Endothelial cell (in vitro differentiated cells): Measurements from ENCODE around the gene CIART. TPM values are rescaled to one million over a fixed set of nuclear protein-coding genes. Genes with fewer than 3 reads are reported as not detected.

Experiments used
- DNase-seq: peaks from one replicate; pipeline ENCODE4 v3.0.0; 2021; ENCODE audit warnings: low spot score
- H3K27ac Mint-ChIP-seq: one replicate; pipeline ENCODE4 v1.8.0; 2021; ENCODE audit warnings: mixed read lengths, inconsistent platforms; ENCODE audit not compliant: unreplicated experiment
- H3K27me3 Mint-ChIP-seq: one replicate; pipeline ENCODE4 v1.8.0; 2021; ENCODE audit warnings: mild to moderate bottlenecking, moderate library complexity, mixed read lengths, inconsistent platforms; ENCODE audit not compliant: unreplicated experiment
- H3K36me3 Mint-ChIP-seq: one replicate; pipeline ENCODE4 v1.8.0; 2021; ENCODE audit warnings: mild to moderate bottlenecking, low read depth, mixed read lengths, inconsistent platforms; ENCODE audit not compliant: unreplicated experiment
- H3K4me1 Mint-ChIP-seq: one replicate; pipeline ENCODE4 v1.8.0; 2021; ENCODE audit warnings: mild to moderate bottlenecking, mixed read lengths, inconsistent platforms; ENCODE audit not compliant: unreplicated experiment
- H3K4me3 Mint-ChIP-seq: one replicate; pipeline ENCODE4 v1.8.0; 2021; ENCODE audit warnings: mild to moderate bottlenecking, mixed read lengths, inconsistent platforms; ENCODE audit not compliant: unreplicated experiment
- H3K9me3 Mint-ChIP-seq: one replicate; pipeline ENCODE4 v1.8.0; 2021; ENCODE audit warnings: mixed read lengths, inconsistent platforms; ENCODE audit not compliant: unreplicated experiment
- total RNA-seq: library from RNA; stranded (reverse); fragmentation: NEBNext Ultra II Directional; extraction: Animal tissue kit (Norgen Biotek cat#: 25700); gene quantifications from one replicate; pipeline ENCODE4 v1.2.1, GENCODE V29; 2021; ENCODE audit not compliant: unreplicated experiment
- TF ChIP-seq, protein P1 (sequence below): fragments of 200-600 bp; sonication (generic); IDR thresholded peaks from one replicate; pipeline ENCODE4 v1.5.0; 2021; ENCODE audit warnings: antibody characterized with exemption; ENCODE audit not compliant: unreplicated experiment

Gene CIART
- total RNA-seq, 1 donor from 2014 or later, result 9.1 TPM

DNA sequence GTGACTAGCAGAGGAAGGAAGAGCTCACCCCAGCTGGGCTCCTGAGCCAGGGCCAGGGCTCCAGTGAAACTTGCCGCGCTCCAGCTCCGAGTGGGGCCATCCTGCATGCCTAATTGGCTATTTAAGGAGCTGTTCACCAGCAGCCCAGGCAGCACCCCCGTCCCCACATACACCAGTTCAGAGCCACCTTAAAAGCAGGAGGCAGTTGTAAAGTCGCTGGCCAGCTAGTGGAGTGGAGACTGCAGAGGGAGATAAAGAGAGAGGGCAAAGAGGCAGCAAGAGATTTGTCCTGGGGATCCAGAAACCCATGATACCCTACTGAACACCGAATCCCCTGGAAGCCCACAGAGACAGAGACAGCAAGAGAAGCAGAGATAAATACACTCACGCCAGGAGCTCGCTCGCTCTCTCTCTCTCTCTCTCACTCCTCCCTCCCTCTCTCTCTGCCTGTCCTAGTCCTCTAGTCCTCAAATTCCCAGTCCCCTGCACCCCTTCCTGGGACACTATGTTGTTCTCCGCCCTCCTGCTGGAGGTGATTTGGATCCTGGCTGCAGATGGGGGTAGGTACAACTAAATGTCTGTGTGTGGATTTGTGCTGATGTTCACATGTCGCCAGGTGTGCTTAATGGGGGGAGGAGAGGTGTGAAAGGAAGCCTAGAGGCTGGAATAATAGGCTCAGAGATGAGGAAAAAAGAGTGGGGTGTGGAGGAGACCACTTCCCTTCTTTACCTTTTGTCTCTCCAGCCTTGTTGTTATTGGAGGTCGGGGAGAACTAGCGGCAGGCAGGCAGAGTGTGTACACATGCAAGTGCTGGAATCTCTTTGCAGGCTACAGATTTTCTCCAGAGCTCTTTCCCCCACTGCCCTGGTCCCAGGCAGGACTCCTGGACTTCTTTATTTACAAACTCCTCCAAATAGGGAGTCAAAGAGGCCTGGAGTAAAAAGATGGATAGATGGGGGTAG lies 24.4 kb upstream of the CIART start, which contains the start of gene CA14:
Gene CA14, plus strand, starts transcription at position 151 of the 962 bp plus-strand sequence. Its CDS starts 355 bp downstream, at position 506.
- TF ChIP-seq, protein P1, sequence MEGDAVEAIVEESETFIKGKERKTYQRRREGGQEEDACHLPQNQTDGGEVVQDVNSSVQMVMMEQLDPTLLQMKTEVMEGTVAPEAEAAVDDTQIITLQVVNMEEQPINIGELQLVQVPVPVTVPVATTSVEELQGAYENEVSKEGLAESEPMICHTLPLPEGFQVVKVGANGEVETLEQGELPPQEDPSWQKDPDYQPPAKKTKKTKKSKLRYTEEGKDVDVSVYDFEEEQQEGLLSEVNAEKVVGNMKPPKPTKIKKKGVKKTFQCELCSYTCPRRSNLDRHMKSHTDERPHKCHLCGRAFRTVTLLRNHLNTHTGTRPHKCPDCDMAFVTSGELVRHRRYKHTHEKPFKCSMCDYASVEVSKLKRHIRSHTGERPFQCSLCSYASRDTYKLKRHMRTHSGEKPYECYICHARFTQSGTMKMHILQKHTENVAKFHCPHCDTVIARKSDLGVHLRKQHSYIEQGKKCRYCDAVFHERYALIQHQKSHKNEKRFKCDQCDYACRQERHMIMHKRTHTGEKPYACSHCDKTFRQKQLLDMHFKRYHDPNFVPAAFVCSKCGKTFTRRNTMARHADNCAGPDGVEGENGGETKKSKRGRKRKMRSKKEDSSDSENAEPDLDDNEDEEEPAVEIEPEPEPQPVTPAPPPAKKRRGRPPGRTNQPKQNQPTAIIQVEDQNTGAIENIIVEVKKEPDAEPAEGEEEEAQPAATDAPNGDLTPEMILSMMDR, result no peak
- Mint-ChIP-seq H3K4me3 (peak within 1 kb of the TSS; percentile 84), H3K4me1 (peaks cover 65% of the 10 kb centered on the region), H3K27ac (peak within 1 kb of the TSS; percentile 85), H3K27me3 (peaks cover 13% of the 10 kb centered on the region), H3K36me3 (peaks cover 10% of the 10 kb centered on the region), H3K9me3 (no peaks in the 10 kb centered on the region)
- peak; percentile 40 for DNase-seq

DNA sequence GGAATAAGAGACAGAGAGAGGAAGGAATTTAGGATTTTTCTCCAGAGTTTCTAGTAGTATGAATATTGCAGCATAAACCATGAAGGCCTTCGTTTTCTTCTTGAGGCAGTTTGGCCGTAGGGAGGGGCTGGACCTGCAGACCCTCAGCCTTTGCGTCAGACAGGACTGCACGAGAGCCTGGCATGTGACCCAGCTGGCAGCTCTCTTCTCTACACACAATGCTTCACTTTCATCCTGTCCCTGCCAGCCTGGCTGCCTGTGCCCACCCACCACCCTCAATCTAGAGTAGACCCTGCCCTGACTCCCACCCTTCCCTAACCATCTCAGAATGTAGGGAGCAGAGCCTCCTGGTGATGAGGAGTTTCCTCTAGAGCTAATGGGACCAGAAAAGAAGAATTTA lies 23.1 kb upstream of the CIART start:
- H3K9me3 Mint-ChIP-seq, result no peaks in the 10 kb centered on the region
- peaks cover 13% of the 10 kb centered on the region for H3K27me3 Mint-ChIP-seq
- H3K4me3 Mint-ChIP-seq, result peak overlapping the region; percentile 84
- no peak for DNase-seq
- TF ChIP-seq, protein P1, result no peak
- H3K36me3 Mint-ChIP-seq, result peaks cover 10% of the 10 kb centered on the region
- H3K27ac Mint-ChIP-seq, result peak overlapping the region; percentile 81
- peaks cover 72% of the 10 kb centered on the region for H3K4me1 Mint-ChIP-seq

DNA sequence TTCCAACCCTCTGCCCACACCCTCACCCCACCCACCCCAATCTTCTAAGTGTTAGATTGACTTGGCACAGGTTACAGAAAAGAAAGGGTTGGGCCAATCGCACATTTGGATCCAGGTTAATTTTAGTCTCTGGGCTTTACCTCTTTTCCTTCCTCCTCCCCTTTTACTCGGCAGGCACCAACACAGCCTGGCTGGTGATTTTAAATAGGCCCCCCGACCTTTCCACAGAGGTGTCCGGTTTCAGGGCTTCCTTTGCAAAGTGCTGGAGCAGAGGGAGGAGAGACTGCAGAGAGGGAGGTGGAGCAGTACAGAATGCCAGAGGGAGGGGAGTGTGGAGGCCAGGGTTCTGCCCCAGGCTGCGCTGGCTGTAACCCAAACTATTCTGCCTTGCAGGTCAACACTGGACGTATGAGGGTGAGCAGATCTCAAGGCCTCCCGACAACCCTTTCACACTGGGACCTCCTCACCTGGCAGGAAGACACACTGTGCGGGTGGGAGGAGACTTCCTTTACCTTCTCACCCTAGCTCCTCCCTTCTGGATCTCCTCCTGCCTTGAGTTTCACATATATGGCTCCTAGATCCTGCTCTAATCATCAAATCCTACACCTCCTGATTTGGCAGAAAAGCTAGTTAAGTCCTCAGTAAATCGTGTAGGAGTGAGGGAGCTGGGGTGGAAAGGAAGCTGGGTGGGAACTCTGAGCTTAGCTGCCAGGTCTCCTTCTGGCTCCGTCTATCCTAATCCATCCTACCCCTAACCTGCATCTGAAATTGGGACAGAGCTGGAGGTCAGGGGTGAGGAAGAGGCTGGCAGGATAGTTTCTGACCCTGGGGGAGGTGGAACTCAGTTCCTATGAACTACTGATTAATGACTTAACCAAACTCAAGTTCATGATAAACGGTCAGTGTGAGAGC lies 22.3 kb upstream of the CIART start:
- peaks cover 79% of the 10 kb centered on the region for H3K4me1 Mint-ChIP-seq
- DNase-seq, result peak; percentile 34

DNA sequence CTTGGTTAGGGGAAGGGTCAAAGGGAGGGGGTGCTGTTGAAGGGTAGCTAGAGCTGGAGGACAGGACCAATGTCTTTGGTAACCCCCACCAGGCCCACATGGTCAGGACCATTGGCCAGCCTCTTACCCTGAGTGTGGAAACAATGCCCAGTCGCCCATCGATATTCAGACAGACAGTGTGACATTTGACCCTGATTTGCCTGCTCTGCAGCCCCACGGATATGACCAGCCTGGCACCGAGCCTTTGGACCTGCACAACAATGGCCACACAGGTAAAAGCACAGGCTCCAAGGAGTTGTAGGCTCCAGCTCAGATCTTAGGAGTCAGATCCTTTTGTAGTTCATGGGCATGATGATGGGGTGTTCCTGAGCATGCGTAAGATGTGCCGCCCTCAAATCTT lies 21.0 kb upstream of the CIART start:
- TF ChIP-seq, protein P1, result no peak
- Mint-ChIP-seq H3K4me1 (peaks cover 80% of the 10 kb centered on the region), H3K27ac (no peak overlapping the region), H3K27me3 (peaks cover 15% of the 10 kb centered on the region), H3K9me3 (no peaks in the 10 kb centered on the region), H3K4me3 (no peak overlapping the region), H3K36me3 (peaks cover 28% of the 10 kb centered on the region)
- no peak for DNase-seq

More for the DNA sequence above, 22.3 kb upstream of the CIART start:
- TF ChIP-seq, protein P1, result no peak
- Mint-ChIP-seq H3K36me3 (peaks cover 18% of the 10 kb centered on the region), H3K27me3 (peaks cover 13% of the 10 kb centered on the region), H3K27ac (peak overlapping the region; percentile 61), H3K4me3 (peak overlapping the region; percentile 84), H3K9me3 (no peaks in the 10 kb centered on the region)
